Measurements from ENCODE around the gene ACKR2.

DNA sequence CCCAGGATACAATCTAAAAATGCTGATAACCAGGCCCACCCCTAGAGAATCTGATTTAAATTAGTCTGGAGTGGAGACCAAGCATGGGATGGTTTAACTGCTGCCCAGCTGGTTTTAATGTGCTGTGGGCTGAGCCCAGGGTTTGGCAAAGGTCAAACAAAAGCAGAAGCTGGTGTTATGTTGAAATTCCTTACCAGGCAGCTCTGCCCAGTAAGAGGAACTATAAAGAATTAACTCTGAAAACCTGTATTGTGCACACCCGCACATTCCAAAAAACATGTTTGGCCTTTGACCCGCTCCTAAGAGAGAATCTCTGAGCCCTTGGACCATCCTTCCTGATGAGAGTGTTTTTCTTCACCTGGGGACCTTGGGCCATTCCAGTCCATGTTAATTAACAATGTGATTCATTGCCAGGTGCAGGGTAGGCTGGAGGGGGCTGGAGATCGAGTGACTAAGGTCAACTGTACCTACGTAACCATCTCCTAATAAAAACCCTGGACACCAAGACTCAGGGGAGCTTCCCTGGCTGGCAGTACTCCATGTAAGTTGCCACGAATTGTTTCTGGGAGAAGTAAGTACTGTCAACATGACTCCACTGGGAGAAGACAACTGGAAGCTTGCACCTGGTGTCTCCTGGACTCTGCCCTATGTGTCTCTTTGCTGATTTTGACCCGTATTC is 47.1 kb upstream of the ACKR2 start:
- TF ChIP-seq POLR2AphosphoS5 (IDR thresholded peaks at IDR 0.05; ENCODE audit: low read depth, low read length), result no peak
- TF ChIP-seq, protein P1, sequence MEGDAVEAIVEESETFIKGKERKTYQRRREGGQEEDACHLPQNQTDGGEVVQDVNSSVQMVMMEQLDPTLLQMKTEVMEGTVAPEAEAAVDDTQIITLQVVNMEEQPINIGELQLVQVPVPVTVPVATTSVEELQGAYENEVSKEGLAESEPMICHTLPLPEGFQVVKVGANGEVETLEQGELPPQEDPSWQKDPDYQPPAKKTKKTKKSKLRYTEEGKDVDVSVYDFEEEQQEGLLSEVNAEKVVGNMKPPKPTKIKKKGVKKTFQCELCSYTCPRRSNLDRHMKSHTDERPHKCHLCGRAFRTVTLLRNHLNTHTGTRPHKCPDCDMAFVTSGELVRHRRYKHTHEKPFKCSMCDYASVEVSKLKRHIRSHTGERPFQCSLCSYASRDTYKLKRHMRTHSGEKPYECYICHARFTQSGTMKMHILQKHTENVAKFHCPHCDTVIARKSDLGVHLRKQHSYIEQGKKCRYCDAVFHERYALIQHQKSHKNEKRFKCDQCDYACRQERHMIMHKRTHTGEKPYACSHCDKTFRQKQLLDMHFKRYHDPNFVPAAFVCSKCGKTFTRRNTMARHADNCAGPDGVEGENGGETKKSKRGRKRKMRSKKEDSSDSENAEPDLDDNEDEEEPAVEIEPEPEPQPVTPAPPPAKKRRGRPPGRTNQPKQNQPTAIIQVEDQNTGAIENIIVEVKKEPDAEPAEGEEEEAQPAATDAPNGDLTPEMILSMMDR (IDR thresholded peaks at IDR 0.05), result no peak
- no peak for TF ChIP-seq ELF1 (IDR thresholded peaks at IDR 0.05)
- TF ChIP-seq REST (IDR thresholded peaks at IDR 0.05; ENCODE audit: low read depth, low read length), result no peak
- TF ChIP-seq CHD2 (IDR thresholded peaks at IDR 0.05; ENCODE audit: low read length, partially characterized antibody), result no peak
- TF ChIP-seq TEAD4 (IDR thresholded peaks at IDR 0.05; ENCODE audit: borderline replicate concordance, insufficient read depth), result no peak
- TF ChIP-seq GABPA (IDR thresholded peaks at IDR 0.05; ENCODE audit: low read depth), result no peak
- TF ChIP-seq NFIC (IDR thresholded peaks at IDR 0.05; ENCODE audit: borderline replicate concordance), result no peak
- no peak for TF ChIP-seq YY1 (IDR thresholded peaks at IDR 0.05; ENCODE audit: low read depth)
- TF ChIP-seq, protein P2, sequence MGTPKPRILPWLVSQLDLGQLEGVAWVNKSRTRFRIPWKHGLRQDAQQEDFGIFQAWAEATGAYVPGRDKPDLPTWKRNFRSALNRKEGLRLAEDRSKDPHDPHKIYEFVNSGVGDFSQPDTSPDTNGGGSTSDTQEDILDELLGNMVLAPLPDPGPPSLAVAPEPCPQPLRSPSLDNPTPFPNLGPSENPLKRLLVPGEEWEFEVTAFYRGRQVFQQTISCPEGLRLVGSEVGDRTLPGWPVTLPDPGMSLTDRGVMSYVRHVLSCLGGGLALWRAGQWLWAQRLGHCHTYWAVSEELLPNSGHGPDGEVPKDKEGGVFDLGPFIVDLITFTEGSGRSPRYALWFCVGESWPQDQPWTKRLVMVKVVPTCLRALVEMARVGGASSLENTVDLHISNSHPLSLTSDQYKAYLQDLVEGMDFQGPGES (IDR thresholded peaks at IDR 0.05; ENCODE audit: low read depth, low read length), result no peak
- TF ChIP-seq RFX5 (IDR thresholded peaks at IDR 0.05; ENCODE audit: low read length), result no peak
